Pancreas (tissue), 10 donors: ENCODE measurements around the gene AHNAK. TPM values are rescaled to one million over a fixed set of nuclear protein-coding genes. Genes with fewer than 3 reads are reported as not detected.
A peak's percentile ranks its signal among the peaks of the same experiment; 100 is the strongest.

ENCODE experiments used
- ATAC-seq, 4 donors: fragments of 200-7000 bp; cut with Tn5 transposase; one replicate each; pipeline versions ENCODE4 v1.8.0 to v1.9.1; 2020; ENCODE audit warnings: mild to moderate bottlenecking in 4 of 4, moderate library complexity in 4 of 4
- DNase-seq, 6 donors: peaks; one replicate each; pipeline ENCODE4 v3.0.0-alpha.2; 2020
- FAIRE-seq: peaks from 2 replicates; lab custom pipeline; 2012; peaks lifted over from hg19 to GRCh38; lab: Jason Lieb, UNC
- H3K27ac ChIP-seq, 4 donors: fragments of 200-600 bp; sonication (generic); 1 replicate in 3 of 4; 2 replicates in 1 of 4; pipeline versions ENCODE4 v1.5.0 to v1.8.0; 2020
- H3K27me3 ChIP-seq, 4 donors: fragments of 200-600 bp; one replicate each; pipeline ENCODE4 v1.8.0; 2021
- H3K36me3 ChIP-seq, 3 donors: fragments of 200-600 bp; sonication (generic) in 1 of 3; one replicate each; pipeline versions ENCODE4 v1.5.0 to v1.8.0; 2020 to 2021
- H3K4me1 ChIP-seq, 3 donors: fragments of 200-600 bp; one replicate each; pipeline ENCODE4 v1.8.0; 2021
- H3K4me3 ChIP-seq, 4 donors: fragments of 200-600 bp; sonication (generic) in 2 of 4; one replicate each; pipeline versions ENCODE4 v1.5.0 to v1.8.0; 2020 to 2021
- H3K9me3 ChIP-seq, 4 donors: fragments of 200-600 bp; one replicate each; pipeline ENCODE4 v1.8.0; 2021
- CTCF ChIP-seq, 4 donors: fragments of 200-600 bp; sonication (generic) in 3 of 4; IDR thresholded peaks; one replicate each; pipeline versions ENCODE4 v1.5.0 to v1.8.0; 2021; ENCODE audit warnings: antibody characterized with exemption in 4 of 4
- WGBS, 2 donors: extraction: QIAGEN DNeasy Blood & Tissue Kit; methylation state at CpG; one replicate each; pipeline ENCODE4 v1.1.7; 2013; 5-methylcytosine and 5-hydroxymethylcytosine counted together
- intact Hi-C, 3 donors: fragments of 100-400 bp; cut with DNase I; formaldehyde crosslinking; loops; one replicate each; pipeline versions ENCODE4 v1.11.1 to v1.14.2; 2022
- polyA plus RNA-seq, 2 donors: library from polyadenylated mRNA; stranded (reverse); fragments of 200-250 nt; gene quantifications; one replicate each; pipeline ENCODE4 v1.2.3, GENCODE V29; 2013
- total RNA-seq, 6 donors: library from RNA; stranded (reverse); fragmentation: NEBNext Ultra II Directional in 4 of 6; extraction: Animal tissue kit (Norgen Biotek cat#: 25700) in 4 of 6; gene quantifications; one replicate each; pipeline versions ENCODE4 v1.2.1 to v1.2.4, GENCODE V29; 2021 to 2023
- donor health status: healthy with polysubstance abuse.
- donor health status: DM: no; HTN: no; CAD: no; lungs with moderate emphysema.
- donor health status: DM: no; HTN: no; CAD: no.
- donor health status: control.
- donor health status: control.
- donor health status: Bipolar disorder and iron deficiency.
- donor health status: DM: yes; HTN: yes; CAD: no.
- donor health status: DM: no; HTN: no; CAD: no.
- donor health status: DM: no; HTN: no; CAD: no.
- donor health status: DM: yes; HTN: yes; CAD: no.

Gene AHNAK
- total and polyA plus RNA-seq, 8 donors, result 18.7 to 163 (median 66.8) TPM

- WGBS, 2 donors, result 74 to 82% methylated on average over 19 of the region's 19 CpGs
- Histone ChIP-seq H3K27ac (no peak overlapping the region), H3K9me3 (no peaks in the 10 kb centered on the region), H3K36me3 (peaks cover 1 to 17% (median 12%) of the 10 kb centered on the region in 3 donors), H3K27me3 (no peaks in the 10 kb centered on the region), H3K4me3 (no peak overlapping the region), H3K4me1 (peaks cover 0 to 32% (median 10%) of the 10 kb centered on the region in 3 donors)
- no peak for FAIRE-seq
- TF ChIP-seq CTCF (IDR thresholded peaks at IDR 0.05), result no peak
- intact Hi-C loops, result no loop called here
- DNase-seq, result no peak
- no peak for ATAC-seq
Measured at GRCh38 chr11:62538470-62539237, 8.0 kb downstream of the AHNAK start.

DNA sequence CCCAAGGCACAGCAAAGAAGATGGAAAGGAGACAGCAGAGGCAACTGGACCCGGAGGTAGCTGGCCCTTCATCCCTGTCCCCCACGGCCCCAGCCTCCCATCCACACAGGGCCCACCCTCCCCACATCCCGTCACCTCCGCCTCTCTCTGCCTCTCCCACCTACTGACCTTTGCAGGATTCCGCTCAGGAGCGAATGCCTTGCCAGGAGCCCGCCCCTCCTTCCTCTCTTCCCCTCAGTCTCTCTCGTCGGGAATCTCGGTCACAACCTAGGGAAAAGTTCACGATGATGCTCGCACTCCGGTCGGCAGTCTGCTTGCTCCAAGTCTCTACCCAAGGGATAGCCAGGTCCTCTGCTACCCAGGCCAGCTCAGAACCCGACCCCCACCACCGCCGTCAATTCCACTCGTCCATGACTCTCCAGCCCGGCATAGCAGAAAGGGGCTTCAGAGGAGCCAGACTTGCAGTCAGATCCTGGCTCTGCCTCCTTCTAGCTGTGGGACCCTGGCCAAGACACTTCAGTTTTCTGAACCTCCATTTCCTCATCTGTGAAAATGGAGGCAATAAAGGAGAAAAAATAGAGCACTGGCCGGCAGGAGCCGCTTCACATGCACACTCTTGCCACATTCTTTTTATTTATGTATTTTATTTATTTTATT is 10.2 kb downstream of the AHNAK start:
- H3K27ac ChIP-seq, result no peak overlapping the region
- TF ChIP-seq CTCF (IDR thresholded peaks at IDR 0.05), result no peak
- intact Hi-C loops, result no loop called here
- H3K27me3 ChIP-seq, result no peaks in the 10 kb centered on the region
- FAIRE-seq, result no peak
- WGBS, 2 donors, result 51 to 82% methylated on average over 19 to 21 of the region's 21 CpGs
- no peak overlapping the region for H3K4me3 ChIP-seq
- no peak for ATAC-seq
- no peaks in the 10 kb centered on the region for H3K9me3 ChIP-seq
- H3K36me3 ChIP-seq, result peaks cover 6 to 30% (median 13%) of the 10 kb centered on the region in 3 donors
- H3K4me1 ChIP-seq, result peaks cover 0 to 20% (median 4%) of the 10 kb centered on the region in 3 donors
- no peak for DNase-seq

DNA sequence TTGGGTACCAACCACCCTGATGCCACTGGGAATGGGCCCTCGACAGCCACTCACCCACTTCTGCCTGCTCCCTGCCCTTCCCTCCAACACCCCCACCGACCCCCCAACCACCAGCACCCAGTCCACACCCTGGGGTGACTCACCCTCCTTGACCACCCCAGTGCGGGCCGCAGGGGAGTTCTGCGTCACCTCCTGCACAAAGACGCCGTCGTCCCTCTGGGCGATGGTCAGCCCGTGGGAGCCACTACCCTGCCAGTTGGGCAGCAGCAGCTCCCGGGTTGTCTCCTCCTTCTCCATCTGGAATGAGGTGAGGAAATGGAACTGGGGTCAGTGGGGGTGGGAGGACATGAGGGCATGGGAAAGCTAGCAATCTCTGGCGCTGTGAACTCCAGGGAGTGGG is 10.8 kb downstream of the AHNAK start:
- intact Hi-C loops, result no loop called here
- no peak for FAIRE-seq
- no peak for ATAC-seq
- peaks cover 6 to 30% (median 13%) of the 10 kb centered on the region in 3 donors for H3K36me3 ChIP-seq
- 73 to 86% methylated on average over 12 of the region's 12 CpGs for WGBS, 2 donors
- H3K27ac ChIP-seq, result no peak overlapping the region
- no peak overlapping the region for H3K4me3 ChIP-seq
- no peak for TF ChIP-seq CTCF (IDR thresholded peaks at IDR 0.05)
- no peaks in the 10 kb centered on the region for H3K9me3 ChIP-seq
- H3K4me1 ChIP-seq, result peaks cover 0 to 20% (median 4%) of the 10 kb centered on the region in 3 donors
- peak in 1 of 6 donors; percentile 71 for DNase-seq
- H3K27me3 ChIP-seq, result no peaks in the 10 kb centered on the region

GRCh38 chr11:62534779-62535545 is 11.6 kb downstream of the AHNAK start:
- H3K9me3 ChIP-seq, result no peaks in the 10 kb centered on the region
- no peak overlapping the region for H3K27ac ChIP-seq
- H3K36me3 ChIP-seq, result peaks cover 6 to 30% (median 13%) of the 10 kb centered on the region in 3 donors
- no peak for FAIRE-seq
- peaks cover 0 to 13% (median 0%) of the 10 kb centered on the region in 3 donors for H3K4me1 ChIP-seq
- intact Hi-C loops, result no loop called here
- TF ChIP-seq CTCF (IDR thresholded peaks at IDR 0.05), result no peak
- H3K4me3 ChIP-seq, result no peak overlapping the region
- 87 to 97% methylated on average over 19 of the region's 19 CpGs for WGBS, 2 donors
- H3K27me3 ChIP-seq, result no peaks in the 10 kb centered on the region
- DNase-seq, result no peak
- ATAC-seq, result no peak
